ENCODE measurements around the gene KDM4E. TPM values are rescaled to one million over a fixed set of nuclear protein-coding genes. Genes with fewer than 3 reads are reported as not detected.
A peak's percentile ranks its signal among the peaks of the same experiment; 100 is the strongest.

The KDM4E gene
- total and polyA plus RNA-seq, 9 of the 15 experiments (the other 6 are each of a cell fraction or from before 2014, with no cell fraction given), result 0.04 TPM; not detected in 8

DNA sequence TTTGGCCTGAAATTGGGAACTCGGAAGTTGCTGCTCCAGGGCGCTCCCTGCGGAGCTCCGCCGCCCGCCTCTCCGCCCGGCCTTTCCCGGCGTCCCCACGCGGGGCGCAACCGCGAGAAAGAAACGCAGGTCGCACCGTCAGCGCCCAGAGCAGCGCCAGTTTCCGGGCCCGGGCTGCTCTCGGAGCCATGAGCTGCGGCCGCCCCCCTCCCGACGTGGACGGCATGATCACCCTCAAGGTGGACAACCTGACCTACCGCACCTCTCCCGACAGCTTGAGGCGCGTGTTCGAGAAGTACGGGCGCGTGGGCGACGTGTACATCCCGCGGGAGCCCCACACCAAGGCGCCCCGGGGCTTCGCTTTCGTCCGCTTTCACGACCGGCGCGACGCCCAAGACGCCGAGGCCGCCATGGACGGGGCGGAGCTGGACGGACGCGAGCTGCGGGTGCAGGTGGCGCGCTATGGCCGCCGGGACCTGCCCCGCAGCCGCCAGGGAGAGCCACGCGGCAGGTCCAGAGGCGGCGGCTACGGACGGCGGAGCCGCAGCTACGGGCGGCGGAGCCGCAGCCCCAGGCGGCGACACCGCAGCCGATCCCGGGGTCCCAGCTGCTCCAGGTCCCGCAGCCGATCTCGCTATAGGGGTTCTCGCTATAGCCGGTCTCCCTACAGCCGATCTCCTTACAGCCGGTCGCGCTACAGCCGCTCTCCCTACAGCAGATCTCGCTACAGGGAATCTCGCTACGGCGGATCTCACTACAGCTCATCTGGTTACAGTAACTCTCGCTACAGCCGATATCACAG lies 42.2 kb downstream of the KDM4E start (continued):
- TF ChIP-seq, protein P1, sequence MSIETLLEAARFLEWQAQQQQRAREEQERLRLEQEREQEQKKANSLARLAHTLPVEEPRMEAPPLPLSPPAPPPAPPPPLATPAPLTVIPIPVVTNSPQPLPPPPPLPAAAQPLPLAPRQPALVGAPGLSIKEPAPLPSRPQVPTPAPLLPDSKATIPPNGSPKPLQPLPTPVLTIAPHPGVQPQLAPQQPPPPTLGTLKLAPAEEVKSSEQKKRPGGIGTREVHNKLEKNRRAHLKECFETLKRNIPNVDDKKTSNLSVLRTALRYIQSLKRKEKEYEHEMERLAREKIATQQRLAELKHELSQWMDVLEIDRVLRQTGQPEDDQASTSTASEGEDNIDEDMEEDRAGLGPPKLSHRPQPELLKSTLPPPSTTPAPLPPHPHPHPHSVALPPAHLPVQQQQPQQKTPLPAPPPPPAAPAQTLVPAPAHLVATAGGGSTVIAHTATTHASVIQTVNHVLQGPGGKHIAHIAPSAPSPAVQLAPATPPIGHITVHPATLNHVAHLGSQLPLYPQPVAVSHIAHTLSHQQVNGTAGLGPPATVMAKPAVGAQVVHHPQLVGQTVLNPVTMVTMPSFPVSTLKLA (conservative IDR thresholded peaks at IDR 0.05), result peak; percentile 66 to 87
- TF ChIP-seq RBFOX2 (IDR thresholded peaks at IDR 0.05; ENCODE audit: low read depth, low read length) (peak; percentile 98), JUN (IDR thresholded peaks at IDR 0.05; ENCODE audit: borderline replicate concordance, low read depth, low read length) (no peak), JUN (CRISPR knock-in tag; IDR thresholded peaks at IDR 0.05; ENCODE audit: borderline replicate concordance) (peak; percentile 49; the same call in 1 of the 2 replicates), ZNF76 (CRISPR knock-in tag; IDR thresholded peaks at IDR 0.05; ENCODE audit: borderline replicate concordance) (0 out of 2 replicates have a peak, but pooled peaks have one; percentile 41), ZNF232 (CRISPR knock-in tag; IDR thresholded peaks at IDR 0.05) (0 out of 2 replicates have a peak, but pooled peaks have one; percentile 30), FOXK2 (conservative IDR thresholded peaks at IDR 0.05 in 1 of 2, IDR thresholded peaks at IDR 0.05 in 1 of 2; ENCODE audit: low read depth in 2 of 2) (0 out of 4 replicates have a peak, but pooled peaks of 1 of the 2 experiments have one; percentile 36), ZNF263 (CRISPR knock-in tag; IDR thresholded peaks at IDR 0.05; ENCODE audit: borderline replicate concordance) (peak; percentile 11; the same call in 1 of the 2 replicates), TAF7 (tag; IDR thresholded peaks at IDR 0.05) (peak; percentile 77), NR1H2 (CRISPR knock-in tag; IDR thresholded peaks at IDR 0.05) (no peak), SP1 (CRISPR knock-in tag; IDR thresholded peaks at IDR 0.05) (peak; percentile 70), POLR2G (IDR thresholded peaks at IDR 0.05; ENCODE audit: low read depth, low read length) (peak; percentile 98), FIP1L1 (IDR thresholded peaks at IDR 0.05; ENCODE audit: low read depth, low read length, poor library complexity, severe bottlenecking) (peak; percentile 74), HNRNPH1 (optimal IDR thresholded peaks at IDR 0.05; ENCODE audit: low read depth, low read length) (no peak), ZNF431 (CRISPR knock-in tag; IDR thresholded peaks at IDR 0.05) (peak; percentile 51; the same call in 1 of the 2 replicates)
- TF ChIP-seq, protein P2, sequence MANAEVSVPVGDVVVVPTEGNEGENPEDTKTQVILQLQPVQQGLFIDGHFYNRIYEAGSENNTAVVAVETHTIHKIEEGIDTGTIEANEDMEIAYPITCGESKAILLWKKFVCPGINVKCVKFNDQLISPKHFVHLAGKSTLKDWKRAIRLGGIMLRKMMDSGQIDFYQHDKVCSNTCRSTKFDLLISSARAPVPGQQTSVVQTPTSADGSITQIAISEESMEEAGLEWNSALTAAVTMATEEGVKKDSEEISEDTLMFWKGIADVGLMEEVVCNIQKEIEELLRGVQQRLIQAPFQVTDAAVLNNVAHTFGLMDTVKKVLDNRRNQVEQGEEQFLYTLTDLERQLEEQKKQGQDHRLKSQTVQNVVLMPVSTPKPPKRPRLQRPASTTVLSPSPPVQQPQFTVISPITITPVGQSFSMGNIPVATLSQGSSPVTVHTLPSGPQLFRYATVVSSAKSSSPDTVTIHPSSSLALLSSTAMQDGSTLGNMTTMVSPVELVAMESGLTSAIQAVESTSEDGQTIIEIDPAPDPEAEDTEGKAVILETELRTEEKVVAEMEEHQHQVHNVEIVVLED (CRISPR knock-in tag; IDR thresholded peaks at IDR 0.05), result peak; percentile 74
- TF ChIP-seq, protein P3, sequence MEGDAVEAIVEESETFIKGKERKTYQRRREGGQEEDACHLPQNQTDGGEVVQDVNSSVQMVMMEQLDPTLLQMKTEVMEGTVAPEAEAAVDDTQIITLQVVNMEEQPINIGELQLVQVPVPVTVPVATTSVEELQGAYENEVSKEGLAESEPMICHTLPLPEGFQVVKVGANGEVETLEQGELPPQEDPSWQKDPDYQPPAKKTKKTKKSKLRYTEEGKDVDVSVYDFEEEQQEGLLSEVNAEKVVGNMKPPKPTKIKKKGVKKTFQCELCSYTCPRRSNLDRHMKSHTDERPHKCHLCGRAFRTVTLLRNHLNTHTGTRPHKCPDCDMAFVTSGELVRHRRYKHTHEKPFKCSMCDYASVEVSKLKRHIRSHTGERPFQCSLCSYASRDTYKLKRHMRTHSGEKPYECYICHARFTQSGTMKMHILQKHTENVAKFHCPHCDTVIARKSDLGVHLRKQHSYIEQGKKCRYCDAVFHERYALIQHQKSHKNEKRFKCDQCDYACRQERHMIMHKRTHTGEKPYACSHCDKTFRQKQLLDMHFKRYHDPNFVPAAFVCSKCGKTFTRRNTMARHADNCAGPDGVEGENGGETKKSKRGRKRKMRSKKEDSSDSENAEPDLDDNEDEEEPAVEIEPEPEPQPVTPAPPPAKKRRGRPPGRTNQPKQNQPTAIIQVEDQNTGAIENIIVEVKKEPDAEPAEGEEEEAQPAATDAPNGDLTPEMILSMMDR (IDR thresholded peaks at IDR 0.05 in 2 of 3, conservative IDR thresholded peaks at IDR 0.05 in 1 of 3; ENCODE audit: insufficient read depth in 2 of 3, low read depth in 1 of 3, low read length in 3 of 3), result peak; percentile 63 to 98 (median 87)
- TF ChIP-seq, protein P4, sequence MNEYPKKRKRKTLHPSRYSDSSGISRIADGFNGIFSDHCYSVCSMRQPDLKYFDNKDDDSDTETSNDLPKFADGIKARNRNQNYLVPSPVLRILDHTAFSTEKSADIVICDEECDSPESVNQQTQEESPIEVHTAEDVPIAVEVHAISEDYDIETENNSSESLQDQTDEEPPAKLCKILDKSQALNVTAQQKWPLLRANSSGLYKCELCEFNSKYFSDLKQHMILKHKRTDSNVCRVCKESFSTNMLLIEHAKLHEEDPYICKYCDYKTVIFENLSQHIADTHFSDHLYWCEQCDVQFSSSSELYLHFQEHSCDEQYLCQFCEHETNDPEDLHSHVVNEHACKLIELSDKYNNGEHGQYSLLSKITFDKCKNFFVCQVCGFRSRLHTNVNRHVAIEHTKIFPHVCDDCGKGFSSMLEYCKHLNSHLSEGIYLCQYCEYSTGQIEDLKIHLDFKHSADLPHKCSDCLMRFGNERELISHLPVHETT (CRISPR knock-in tag; conservative IDR thresholded peaks at IDR 0.05 in 1 of 2, IDR thresholded peaks at IDR 0.05 in 1 of 2), result peak in 1 of 2 experiments; percentile 66; a peak in 2 of 4 replicates

All from K562 (cell line).